Subcutaneous abdominal adipose tissue (tissue), 5 donors: ENCODE results near the gene NPDC1.
"Not testable (repeated sequence)": the region's sequence is repeated elsewhere in the genome, so short reads cannot be mapped to it uniquely, and the experiment has no call there.

ENCODE experiments used
- H3K27ac ChIP-seq: one replicate; pipeline ENCODE4 v1.7.0; 2013; ENCODE audit warnings: low read depth, mild to moderate bottlenecking, inconsistent platforms, low read length, moderate library complexity
- H3K27me3 ChIP-seq, 5 donors: one replicate each; pipeline ENCODE4 v1.7.0; 2013; ENCODE audit warnings: low read length in 5 of 5, inconsistent platforms in 1 of 5; ENCODE audit not compliant: control insufficient read depth in 5 of 5, insufficient read depth in 4 of 5
- H3K36me3 ChIP-seq, 5 donors: one replicate each; pipeline ENCODE4 v1.7.0; 2013; ENCODE audit warnings: low read length in 5 of 5; ENCODE audit not compliant: control insufficient read depth in 5 of 5, insufficient read depth in 5 of 5
- H3K4me1 ChIP-seq, 5 donors: one replicate each; pipeline ENCODE4 v1.7.0; 2013; ENCODE audit warnings: low read length in 5 of 5, mild to moderate bottlenecking in 3 of 5, moderate library complexity in 1 of 5; ENCODE audit not compliant: control insufficient read depth in 5 of 5, insufficient read depth in 5 of 5
- H3K4me3 ChIP-seq, 5 donors: one replicate each; pipeline ENCODE4 v1.7.0; 2013; ENCODE audit warnings: low read length in 5 of 5, low read depth in 1 of 5
- H3K9ac ChIP-seq, 5 donors: one replicate each; pipeline ENCODE4 v1.7.0; 2013; ENCODE audit warnings: low read length in 5 of 5, mild to moderate bottlenecking in 4 of 5, moderate library complexity in 3 of 5
- H3K9me3 ChIP-seq, 5 donors: one replicate each; pipeline ENCODE4 v1.7.0; 2013; ENCODE audit warnings: low read length in 5 of 5; ENCODE audit not compliant: control insufficient read depth in 5 of 5
- donor health status: healthy.
- donor health status: healthy.
- donor health status: healthy.
- donor health status: healthy.
- donor health status: healthy.

The NPDC1 gene

DNA sequence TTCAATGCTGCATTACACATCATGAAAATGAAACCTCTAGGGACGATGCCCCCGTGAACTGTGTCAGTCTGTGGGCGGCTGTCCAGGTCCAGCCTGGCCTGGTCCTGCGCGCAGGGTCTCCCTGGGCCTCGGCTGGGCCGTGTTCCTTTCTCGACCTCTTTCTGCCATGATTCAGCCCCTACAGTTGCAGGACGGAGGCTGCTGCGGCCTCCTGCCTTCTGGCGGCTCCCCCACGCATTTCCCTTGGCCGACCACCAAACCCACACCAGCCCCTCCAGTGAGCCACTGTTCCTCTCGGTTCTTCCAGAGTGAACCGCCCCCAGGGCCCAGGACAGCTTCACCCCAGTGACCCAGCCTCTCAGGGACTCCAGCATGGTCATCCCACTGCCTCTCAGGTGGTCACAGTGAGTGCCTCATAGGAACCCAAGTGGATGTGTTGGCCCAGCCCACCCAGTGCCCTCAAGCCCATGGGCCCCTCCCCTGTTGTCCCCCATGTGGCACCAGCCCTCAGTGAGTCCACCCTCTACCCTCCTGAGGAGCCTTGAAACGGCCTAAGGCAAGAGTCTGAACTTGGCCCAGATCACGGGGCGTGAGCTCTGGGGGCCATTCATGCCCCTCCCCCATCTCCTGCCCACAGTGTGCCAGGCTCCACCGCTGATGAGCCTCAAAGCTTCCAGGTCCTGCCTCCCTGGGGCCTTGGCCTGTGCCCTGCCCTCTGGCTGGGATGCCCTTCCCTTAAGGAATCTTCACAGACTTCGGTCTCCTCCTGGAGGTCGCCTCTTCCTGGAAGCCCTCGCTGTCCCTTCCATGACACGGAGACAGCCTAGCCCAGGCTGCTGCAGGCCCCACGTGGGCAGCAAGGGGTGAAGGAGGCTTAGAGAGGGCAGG is 39.6 kb downstream of the NPDC1 start:
- Histone ChIP-seq H3K27ac (no peak overlapping the region), H3K9ac (no peak overlapping the region), H3K4me1 (peaks cover 0 to 3% (median 0%) of the 10 kb centered on the region in 5 donors), H3K36me3 (peaks cover 0 to 30% (median 17%) of the 10 kb centered on the region in 5 donors), H3K9me3 (peaks cover 0 to 3% (median 0%) of the 10 kb centered on the region in 5 donors), H3K4me3 (no peak overlapping the region), H3K27me3 (no peaks in the 10 kb centered on the region)

GRCh38 chr9:137004285-137004684 is 41.7 kb downstream of the NPDC1 start:
- Histone ChIP-seq H3K4me1 (peaks cover 0 to 13% (median 5%) of the 10 kb centered on the region in 5 donors), H3K36me3 (peaks cover 0 to 16% (median 9%) of the 10 kb centered on the region in 5 donors)
- H3K9ac ChIP-seq, H3K9me3 ChIP-seq, H3K4me3 ChIP-seq, H3K27ac ChIP-seq, H3K27me3 ChIP-seq: not testable (repeated sequence)

DNA sequence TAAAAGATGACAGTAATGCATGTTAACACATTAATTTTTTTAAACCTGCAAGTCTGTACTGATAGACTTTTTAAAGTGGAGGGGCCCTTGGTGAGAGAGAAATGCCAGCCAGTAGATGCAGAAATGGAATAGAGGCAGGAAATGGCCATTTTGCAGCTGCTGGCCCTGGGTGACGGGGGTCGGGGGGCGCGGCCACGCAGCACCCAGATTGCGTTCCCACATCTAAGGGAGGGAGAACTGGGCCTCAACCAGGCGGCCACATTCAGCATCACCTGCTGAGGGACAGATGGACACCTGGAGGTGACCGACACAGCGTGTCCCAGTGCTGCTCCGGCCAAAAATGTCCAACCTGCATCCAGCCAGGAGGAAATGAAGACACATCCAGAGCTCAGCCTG is 43.3 kb downstream of the NPDC1 start:
- Histone ChIP-seq H3K9me3 (peaks cover 0 to 3% (median 0%) of the 10 kb centered on the region in 5 donors), H3K27ac (no peak overlapping the region), H3K9ac (no peak overlapping the region), H3K4me3 (no peak overlapping the region), H3K27me3 (no peaks in the 10 kb centered on the region), H3K4me1 (peaks cover 0 to 13% (median 5%) of the 10 kb centered on the region in 5 donors), H3K36me3 (peaks cover 0 to 4% (median under 1%) of the 10 kb centered on the region in 5 donors)

DNA sequence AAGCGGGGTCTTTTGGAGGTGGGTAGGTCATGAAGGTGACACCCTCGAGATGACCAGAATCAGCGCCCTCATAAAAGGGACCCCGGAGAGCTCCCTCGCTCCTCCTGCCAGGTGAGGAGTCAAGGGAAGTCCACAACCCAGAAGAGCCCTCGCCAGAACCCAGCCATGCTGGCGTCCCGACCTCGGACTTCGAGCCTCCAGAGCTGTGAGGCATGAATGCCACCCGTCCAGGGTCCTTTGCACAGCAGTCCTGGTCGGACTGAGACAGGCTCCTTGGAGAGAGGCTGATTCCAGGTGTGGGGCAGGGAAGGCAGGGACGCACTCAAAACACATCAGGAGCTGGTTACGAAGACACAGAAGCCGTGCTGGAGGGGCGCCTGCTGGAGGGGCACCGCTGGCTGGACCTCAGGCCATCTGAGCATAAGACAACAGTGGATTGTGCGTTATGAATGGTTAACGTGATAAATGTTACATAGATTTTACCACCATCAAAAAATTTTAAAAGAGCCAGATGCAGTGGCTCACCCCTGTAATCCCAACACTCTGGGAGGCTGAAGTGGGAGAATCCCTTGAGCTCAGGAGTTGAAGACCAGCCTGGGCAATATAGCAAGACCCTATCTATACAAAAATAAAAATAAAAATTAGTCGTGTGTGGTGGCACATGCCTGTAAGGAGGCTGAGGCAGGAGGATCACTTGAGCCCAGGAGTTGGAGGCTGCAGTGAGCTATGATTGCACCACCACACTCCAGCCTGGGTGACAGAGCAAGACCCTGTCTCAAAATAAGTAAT is 43.9 kb downstream of the NPDC1 start:
- Histone ChIP-seq H3K27ac (no peak overlapping the region), H3K36me3 (no peaks in the 10 kb centered on the region), H3K9me3 (peaks cover 0 to 3% (median 0%) of the 10 kb centered on the region in 5 donors), H3K27me3 (peaks cover 0 to 6% (median 1%) of the 10 kb centered on the region in 5 donors), H3K9ac (no peak overlapping the region), H3K4me1 (peaks cover 0 to 13% (median 5%) of the 10 kb centered on the region in 5 donors), H3K4me3 (no peak overlapping the region)

DNA sequence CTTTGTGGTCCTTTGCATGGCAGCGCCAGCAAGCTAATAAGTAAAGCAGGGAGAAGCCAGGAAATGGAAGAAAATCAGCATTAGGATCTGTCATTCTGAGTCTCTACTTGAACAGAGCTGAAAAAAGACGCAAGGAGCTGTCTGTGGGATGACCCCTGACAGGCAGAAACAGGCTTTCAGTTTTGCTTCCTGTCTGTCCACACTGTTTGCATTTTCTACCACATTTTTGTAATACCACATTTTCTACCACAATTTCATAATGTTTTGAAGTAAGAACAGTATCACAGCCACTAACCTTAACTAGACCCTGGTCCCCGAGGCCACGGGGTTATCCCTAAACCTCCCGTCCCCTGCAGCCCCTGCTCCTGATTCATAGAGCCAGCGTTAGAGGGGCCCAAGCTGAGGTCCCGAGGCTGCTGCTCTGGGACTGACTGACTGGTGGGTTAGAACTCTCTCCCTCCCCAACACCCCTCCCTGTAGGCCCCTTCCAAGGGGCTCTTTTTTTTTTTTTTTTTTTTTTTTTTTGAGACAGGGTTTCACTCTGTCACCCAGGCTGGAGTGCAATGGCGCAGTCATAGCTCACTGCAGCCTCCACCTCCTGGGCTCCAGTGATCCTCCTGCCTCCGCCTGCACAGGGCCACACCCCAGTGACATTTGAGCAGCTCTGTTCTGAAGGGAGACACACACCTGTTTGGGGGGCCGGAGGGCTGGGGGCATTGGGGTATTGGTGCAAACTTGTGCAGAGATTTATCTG is 45.6 kb downstream of the NPDC1 start:
- Histone ChIP-seq H3K36me3 (no peaks in the 10 kb centered on the region), H3K9ac (peak overlapping the region in 2 of 5 donors; percentile 35 to 45), H3K9me3 (peaks cover 0 to 3% (median 0%) of the 10 kb centered on the region in 5 donors), H3K27me3 (peaks cover 0 to 19% (median 13%) of the 10 kb centered on the region in 5 donors), H3K4me1 (peaks cover 0 to 29% (median 17%) of the 10 kb centered on the region in 5 donors), H3K27ac (no peak overlapping the region), H3K4me3 (no peak overlapping the region)

DNA sequence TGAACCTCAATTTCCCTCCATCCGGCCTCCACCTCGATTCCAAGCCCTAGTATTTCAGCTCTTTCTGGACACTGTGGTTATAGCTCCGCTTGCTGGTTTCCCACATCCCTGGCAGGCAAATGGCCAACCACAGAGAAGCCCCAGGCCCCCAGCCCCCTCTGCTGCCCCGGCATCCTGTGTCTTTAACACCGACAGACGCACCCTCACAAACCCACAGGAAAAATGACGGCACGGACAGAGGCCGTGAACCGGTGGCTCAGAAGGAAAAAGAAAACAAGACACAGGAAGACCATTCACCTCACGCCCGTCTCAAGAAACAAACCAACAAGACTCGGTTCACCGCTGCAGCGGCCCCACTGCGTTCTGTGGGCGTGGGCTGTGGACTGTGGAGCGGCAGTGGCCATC is 48.1 kb downstream of the NPDC1 start:
- H3K4me1 ChIP-seq, result peaks cover 1 to 45% (median 30%) of the 10 kb centered on the region in 5 donors
- H3K9ac ChIP-seq, result peak overlapping the region in 1 of 5 donors; percentile 28
- no peak overlapping the region for H3K27ac ChIP-seq
- H3K4me3 ChIP-seq, result no peak overlapping the region
- no peaks in the 10 kb centered on the region for H3K9me3 ChIP-seq
- peaks cover 0 to 7% (median 4%) of the 10 kb centered on the region in 5 donors for H3K36me3 ChIP-seq
- H3K27me3 ChIP-seq, result peaks cover 8 to 23% (median 21%) of the 10 kb centered on the region in 5 donors

- H3K27ac ChIP-seq, result no peak overlapping the region
- H3K4me3 ChIP-seq, result no peak overlapping the region
- H3K9ac ChIP-seq, result no peak overlapping the region
- H3K36me3 ChIP-seq, result peaks cover 0 to 7% (median 4%) of the 10 kb centered on the region in 5 donors
- no peaks in the 10 kb centered on the region for H3K9me3 ChIP-seq
- H3K4me1 ChIP-seq, result peaks cover 1 to 49% (median 35%) of the 10 kb centered on the region in 5 donors
- H3K27me3 ChIP-seq, result peaks cover 8 to 23% (median 21%) of the 10 kb centered on the region in 5 donors
Observed at GRCh38 chr9:136997371-136997770, 48.6 kb downstream of the NPDC1 start.

- Histone ChIP-seq H3K27me3 (peaks cover 8 to 23% (median 21%) of the 10 kb centered on the region in 5 donors), H3K9ac (no peak within 1 kb of the TSS), H3K36me3 (peaks cover 0 to 7% (median 4%) of the 10 kb centered on the region in 5 donors), H3K4me3 (peak within 1 kb of the TSS in 2 of 5 donors; percentile 11 to 19), H3K4me1 (peaks cover 1 to 47% (median 35%) of the 10 kb centered on the region in 5 donors), H3K9me3 (no peaks in the 10 kb centered on the region), H3K27ac (no peak within 1 kb of the TSS)
Observed at GRCh38 chr9:136996361-136997292, 49.4 kb downstream of the NPDC1 start, which contains the start of gene CLIC3. Gene CLIC3, minus strand, starts transcription at chr9:136996568. Its CDS starts 25 bp downstream, at chr9:136996543.
